Karpas-422 (cell line): ENCODE data around the gene DBH. TPM values are rescaled to one million over a fixed set of nuclear protein-coding genes. Genes with fewer than 3 reads are reported as not detected.

Experiments
- DNase-seq: peaks from one replicate; pipeline ENCODE4 v3.0.0-alpha.2; 2015
- H2AFZ ChIP-seq: fragments of 200-600 bp; sonication (generic); 2 replicates; pipeline ENCODE4 v1.6.1; 2014; ENCODE audit warnings: antibody characterized with exemption, low read length, mixed read lengths
- H3K27ac ChIP-seq: fragments of 200-600 bp; sonication (generic); 2 replicates; pipeline ENCODE4 v1.5.1; 2014; ENCODE audit warnings: mild to moderate bottlenecking, low read length, moderate library complexity
- H3K27me3 ChIP-seq: fragments of 200-600 bp; sonication (generic); 2 replicates; pipeline ENCODE4 v1.6.1; 2014; ENCODE audit warnings: low read length, mixed read lengths
- H3K36me3 ChIP-seq: fragments of 200-600 bp; sonication (generic); 2 replicates; pipeline ENCODE4 v1.6.1; 2014; ENCODE audit warnings: low read length, mixed read lengths; ENCODE audit not compliant: insufficient read depth
- H3K4me1 ChIP-seq: fragments of 200-600 bp; sonication (generic); 2 replicates; pipeline ENCODE4 v1.6.1; 2014; ENCODE audit warnings: mild to moderate bottlenecking, low read length, mixed read lengths
- H3K4me2 ChIP-seq: fragments of 200-600 bp; sonication (generic); 2 replicates; pipeline ENCODE4 v1.6.1; 2014; ENCODE audit warnings: low read length, low read depth, mild to moderate bottlenecking; ENCODE audit not compliant: poor library complexity, severe bottlenecking
- H3K4me3 ChIP-seq: fragments of 200-600 bp; sonication (generic); 2 replicates; pipeline ENCODE4 v1.5.1; 2014; ENCODE audit warnings: mild to moderate bottlenecking, antibody characterized with exemption, low read length, mixed read lengths
- H3K79me2 ChIP-seq: fragments of 200-600 bp; sonication (generic); 2 replicates; pipeline ENCODE4 v1.6.1; 2014; ENCODE audit warnings: mild to moderate bottlenecking, low read length, mixed read lengths
- H3K9ac ChIP-seq: fragments of 200-600 bp; sonication (generic); 2 replicates; pipeline ENCODE4 v1.6.0; 2014; ENCODE audit warnings: low read length
- H3K9me2 ChIP-seq: fragments of 200-600 bp; sonication (generic), shearing (Covaris generic); replicated peaks from 2 replicates; pipeline ENCODE4 v1.6.0; 2014; ENCODE audit warnings: mild to moderate bottlenecking, low read length, moderate library complexity; ENCODE audit not compliant: insufficient read depth
- H3K9me3 ChIP-seq: fragments of 300-700, 200-600 bp; sonication (generic); 2 replicates; pipeline ENCODE4 v1.6.1; 2014; ENCODE audit warnings: low read length, mixed read lengths
- H4K20me1 ChIP-seq: fragments of 200-600 bp; sonication (generic); 2 replicates; pipeline ENCODE4 v1.6.1; 2014; ENCODE audit warnings: mild to moderate bottlenecking, antibody characterized with exemption, low read length, low read depth; ENCODE audit not compliant: insufficient read depth
- total RNA-seq: library from RNA; depleted of rRNA; stranded (reverse); fragments of >200 nt; shearing (Covaris generic); gene quantifications from 2 replicates; pipeline ENCODE4 v1.2.3, GENCODE V29; 2014; ENCODE audit warnings: low replicate concordance

Gene DBH
- total RNA-seq, 1 experiment from 2014 or later = not detected

DNA sequence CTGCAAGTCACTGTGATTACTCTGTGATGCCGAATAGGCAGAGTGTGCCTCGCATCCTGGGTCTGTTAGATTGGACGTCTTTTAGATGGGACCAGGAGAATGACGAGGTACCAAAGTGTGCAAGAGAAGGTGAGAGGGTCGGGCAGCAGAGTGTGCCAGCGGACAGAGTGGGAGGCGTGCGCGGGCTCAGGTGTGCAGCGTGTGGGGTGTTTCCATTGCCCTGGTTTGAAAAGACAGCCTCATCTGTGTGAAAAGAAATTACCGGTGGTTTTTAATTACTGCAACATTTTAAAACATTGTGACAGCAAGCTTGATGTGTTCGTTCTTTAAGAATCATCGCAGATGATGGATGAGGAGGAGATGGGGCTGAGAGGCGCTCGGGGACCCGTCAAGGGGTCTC, 22.7 kb upstream of the DBH start:
- no peaks in the 10 kb centered on the region for H3K9me3 ChIP-seq
- H3K9me2 ChIP-seq = no peaks in the 10 kb centered on the region
- H3K79me2 ChIP-seq = no peaks in the 10 kb centered on the region
- no peaks in the 10 kb centered on the region for H3K4me1 ChIP-seq
- H3K36me3 ChIP-seq = no peaks in the 10 kb centered on the region
- H3K4me3 ChIP-seq = no peak overlapping the region
- no peak for DNase-seq
- no peaks in the 10 kb centered on the region for H4K20me1 ChIP-seq
- no peak overlapping the region for H3K27ac ChIP-seq
- H3K27me3 ChIP-seq = no peaks in the 10 kb centered on the region
- H3K4me2 ChIP-seq = no peak overlapping the region
- H3K9ac ChIP-seq = no peak overlapping the region
- no peak overlapping the region for H2AFZ ChIP-seq

DNA sequence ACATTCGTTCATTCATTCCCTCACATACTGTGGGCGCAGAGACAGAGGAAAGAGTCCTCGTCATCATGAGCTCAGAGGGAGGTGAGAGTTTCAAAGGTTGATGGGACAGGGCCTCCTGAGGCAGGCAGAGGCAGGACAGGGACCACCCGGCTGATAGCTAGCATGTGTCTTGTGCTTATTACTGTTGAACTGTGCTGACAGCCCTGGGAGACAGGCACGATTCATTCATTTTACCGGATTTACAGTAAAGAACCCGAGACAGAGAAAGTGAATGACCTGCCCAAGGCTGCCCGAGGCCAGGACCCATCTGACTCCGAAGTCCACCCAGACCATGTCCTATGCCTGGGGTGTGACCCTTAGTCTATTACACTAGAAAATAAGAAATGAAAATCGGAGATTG, 22.1 kb upstream of the DBH start:
- Histone ChIP-seq H3K4me1 (no peaks in the 10 kb centered on the region), H3K4me3 (no peak overlapping the region), H4K20me1 (no peaks in the 10 kb centered on the region), H2AFZ (no peak overlapping the region), H3K9ac (no peak overlapping the region), H3K27ac (no peak overlapping the region), H3K9me2 (no peaks in the 10 kb centered on the region), H3K36me3 (no peaks in the 10 kb centered on the region), H3K79me2 (no peaks in the 10 kb centered on the region), H3K4me2 (no peak overlapping the region), H3K27me3 (no peaks in the 10 kb centered on the region), H3K9me3 (no peaks in the 10 kb centered on the region)
- no peak for DNase-seq

DNA sequence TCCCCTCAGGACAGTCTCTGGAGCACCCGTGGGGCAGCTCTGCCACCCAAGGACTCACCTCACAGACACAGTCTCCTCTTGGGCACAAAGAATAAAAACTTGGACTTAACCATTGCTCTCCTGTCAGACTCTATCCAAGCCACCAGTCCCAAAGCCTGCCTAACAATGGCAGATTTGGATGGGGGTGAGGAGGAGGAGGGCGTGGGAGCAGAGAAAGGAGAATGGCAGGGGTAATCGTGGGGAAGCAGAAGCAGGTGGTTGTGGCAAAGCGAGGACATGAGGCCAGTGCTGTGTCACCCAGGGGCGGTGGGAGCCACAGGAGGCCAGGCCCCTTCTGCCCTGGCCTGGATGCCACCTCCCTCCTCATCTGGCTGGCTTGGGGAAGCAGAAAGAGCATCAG, 21.5 kb upstream of the DBH start:
- Histone ChIP-seq H3K9me2 (no peaks in the 10 kb centered on the region), H3K9ac (no peak overlapping the region), H3K4me3 (no peak overlapping the region), H3K36me3 (no peaks in the 10 kb centered on the region), H4K20me1 (no peaks in the 10 kb centered on the region), H3K27ac (no peak overlapping the region), H3K4me1 (0 out of 2 replicates have a peak, but pooled peaks cover under 1% of the 10 kb centered on the region), H3K9me3 (no peaks in the 10 kb centered on the region), H2AFZ (no peak overlapping the region), H3K79me2 (no peaks in the 10 kb centered on the region), H3K4me2 (no peak overlapping the region), H3K27me3 (no peaks in the 10 kb centered on the region)
- no peak for DNase-seq

DNA sequence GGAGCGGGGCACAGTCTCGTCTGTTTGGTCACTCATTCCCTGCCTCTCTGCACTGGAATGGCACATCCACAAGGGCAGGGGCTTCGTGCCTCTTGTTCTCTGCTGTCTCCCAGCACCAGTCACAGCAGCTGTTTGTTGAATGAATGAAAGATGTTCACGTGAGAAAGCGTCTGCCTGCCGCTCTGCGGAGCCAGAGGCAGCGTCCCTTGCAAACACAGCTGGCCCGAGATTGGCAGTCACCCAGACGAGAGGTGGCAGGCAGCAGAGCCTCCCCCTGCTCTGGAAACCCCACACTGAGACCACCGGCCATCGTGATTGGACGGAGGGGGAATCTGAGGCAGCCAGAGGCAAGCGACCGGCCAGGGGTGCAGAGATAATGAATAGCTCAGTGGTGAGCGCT, 21.0 kb upstream of the DBH start:
- Histone ChIP-seq H4K20me1 (no peaks in the 10 kb centered on the region), H3K9ac (no peak overlapping the region), H3K79me2 (no peaks in the 10 kb centered on the region), H3K27ac (no peak overlapping the region), H3K4me2 (no peak overlapping the region), H3K36me3 (no peaks in the 10 kb centered on the region), H3K9me3 (no peaks in the 10 kb centered on the region), H2AFZ (no peak overlapping the region), H3K9me2 (no peaks in the 10 kb centered on the region), H3K4me1 (0 out of 2 replicates have a peak, but pooled peaks cover 4% of the 10 kb centered on the region), H3K27me3 (no peaks in the 10 kb centered on the region), H3K4me3 (no peak overlapping the region)
- no peak for DNase-seq

DNA sequence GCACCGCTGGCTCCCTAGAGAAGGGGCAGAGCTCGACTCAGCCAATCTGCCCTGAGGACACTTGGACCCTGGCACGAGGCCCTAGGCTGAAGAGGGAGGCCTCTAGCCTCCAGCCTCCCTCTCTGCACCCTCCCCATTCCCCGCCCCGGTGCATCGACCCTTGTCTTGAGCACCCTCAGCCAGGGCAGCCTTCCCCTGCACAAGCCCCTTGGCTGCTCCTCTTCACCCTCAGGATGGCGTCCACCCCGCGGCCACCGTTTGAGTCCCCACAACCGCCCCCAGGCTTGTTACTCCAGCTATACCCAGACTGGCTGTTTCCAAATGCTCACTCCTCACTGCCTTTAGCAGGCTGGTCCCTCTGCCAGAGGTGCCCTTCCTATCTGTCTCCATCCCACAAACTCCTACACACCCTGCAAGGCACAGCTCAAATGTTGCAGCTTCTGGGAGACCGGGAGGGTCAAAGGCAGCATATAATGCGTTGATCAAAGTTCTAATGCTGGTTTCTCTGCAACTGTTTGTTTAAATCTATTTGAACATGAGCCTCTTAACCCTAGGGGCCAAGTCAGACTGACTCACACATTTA, 20.5 kb upstream of the DBH start:
- Histone ChIP-seq H2AFZ (no peak overlapping the region), H3K9me2 (no peaks in the 10 kb centered on the region), H3K27me3 (no peaks in the 10 kb centered on the region), H3K4me3 (no peak overlapping the region), H4K20me1 (no peaks in the 10 kb centered on the region), H3K79me2 (no peaks in the 10 kb centered on the region), H3K27ac (no peak overlapping the region), H3K36me3 (no peaks in the 10 kb centered on the region), H3K4me1 (0 out of 2 replicates have a peak, but pooled peaks cover 4% of the 10 kb centered on the region), H3K4me2 (no peak overlapping the region), H3K9me3 (no peaks in the 10 kb centered on the region), H3K9ac (no peak overlapping the region)
- DNase-seq = no peak

DNA sequence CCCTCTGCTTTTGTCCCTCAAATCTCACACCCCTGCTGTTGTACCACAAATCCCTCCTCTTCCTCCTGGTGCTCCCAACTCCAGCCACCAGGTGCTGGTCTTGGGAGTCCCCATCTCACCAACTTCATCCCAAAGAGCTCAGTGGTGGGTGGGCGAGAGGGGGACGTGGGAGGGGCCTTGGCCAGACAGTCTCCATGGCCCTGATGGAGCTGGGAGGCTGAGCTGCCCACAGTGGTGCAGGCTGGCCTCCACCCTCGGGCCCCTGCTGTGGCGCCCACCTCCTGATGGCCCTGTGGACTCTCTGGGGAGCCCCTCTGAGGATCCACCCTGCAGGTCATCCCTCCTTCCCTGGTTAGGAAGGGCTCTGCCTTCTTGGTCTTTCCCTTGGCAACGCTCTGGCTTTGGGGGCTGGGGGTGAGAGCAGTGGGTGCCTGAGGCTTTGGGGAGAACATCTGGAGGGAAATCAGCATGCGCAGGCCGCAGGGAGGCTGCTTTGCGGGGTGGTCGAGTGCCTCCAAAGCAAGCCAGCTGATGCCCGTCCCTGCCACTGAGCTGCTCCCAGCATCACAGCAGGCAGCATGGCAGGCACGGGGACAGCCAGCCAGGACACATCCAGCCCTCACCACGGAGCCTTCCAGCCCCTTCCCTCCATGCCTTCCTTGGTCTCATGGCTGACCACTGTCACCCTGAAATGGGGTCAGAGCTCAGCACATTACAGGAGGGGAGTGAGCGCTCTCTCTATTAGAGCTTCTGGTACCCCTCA, 19.3 kb upstream of the DBH start:
- Histone ChIP-seq H3K36me3 (no peaks in the 10 kb centered on the region), H3K9ac (no peak overlapping the region), H4K20me1 (no peaks in the 10 kb centered on the region), H3K27me3 (no peaks in the 10 kb centered on the region), H3K4me3 (no peak overlapping the region), H3K27ac (no peak overlapping the region), H3K9me2 (no peaks in the 10 kb centered on the region), H3K9me3 (no peaks in the 10 kb centered on the region), H3K4me2 (no peak overlapping the region), H2AFZ (no peak overlapping the region), H3K79me2 (no peaks in the 10 kb centered on the region), H3K4me1 (0 out of 2 replicates have a peak, but pooled peaks cover 4% of the 10 kb centered on the region)
- no peak for DNase-seq

DNA sequence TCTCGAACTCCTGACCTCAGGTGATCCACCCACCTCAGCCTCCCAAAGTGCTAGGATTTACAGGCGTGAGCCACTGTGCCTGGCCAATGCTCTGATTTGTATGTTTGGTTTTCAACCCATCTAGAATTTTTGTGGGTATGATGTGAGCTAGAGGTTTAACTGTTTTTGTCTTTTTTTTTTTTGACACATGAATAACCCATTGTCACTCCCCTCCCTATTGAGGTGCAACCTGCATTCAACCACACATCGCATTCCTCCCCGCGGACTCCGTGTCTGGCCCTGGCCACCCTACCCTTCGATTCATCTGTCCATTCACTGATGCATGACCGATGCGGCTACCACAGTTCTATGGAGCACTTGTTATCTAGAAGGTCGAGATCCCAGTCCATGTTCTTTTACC, 17.4 kb upstream of the DBH start:
- H3K79me2 ChIP-seq = no peaks in the 10 kb centered on the region
- H3K9me3 ChIP-seq = no peaks in the 10 kb centered on the region
- no peak overlapping the region for H3K27ac ChIP-seq
- no peaks in the 10 kb centered on the region for H3K9me2 ChIP-seq
- no peaks in the 10 kb centered on the region for H3K36me3 ChIP-seq
- no peak overlapping the region for H3K4me2 ChIP-seq
- no peak overlapping the region for H3K9ac ChIP-seq
- H3K4me3 ChIP-seq = no peak overlapping the region
- no peaks in the 10 kb centered on the region for H4K20me1 ChIP-seq
- no peaks in the 10 kb centered on the region for H3K27me3 ChIP-seq
- H2AFZ ChIP-seq = no peak overlapping the region
- no peak for DNase-seq
- H3K4me1 ChIP-seq = 0 out of 2 replicates have a peak, but pooled peaks cover 4% of the 10 kb centered on the region

DNA sequence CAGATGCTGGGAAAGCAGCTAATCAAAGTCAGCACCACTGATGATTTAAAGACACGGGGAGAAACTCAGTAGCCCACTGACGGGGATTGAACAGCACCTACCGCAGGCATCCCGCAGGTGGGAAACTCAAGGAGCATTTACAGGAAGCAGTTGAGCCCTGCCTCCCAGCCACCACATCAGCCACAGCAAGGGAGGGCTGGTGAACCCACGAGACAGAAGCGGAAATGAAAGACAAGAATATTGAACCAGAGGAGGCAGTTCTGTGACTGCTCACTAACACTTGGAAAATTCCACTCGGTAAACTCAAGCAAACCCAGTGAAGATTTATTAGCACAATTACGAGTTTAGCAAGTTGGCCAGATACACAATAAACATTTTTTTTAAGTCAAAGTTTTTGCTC, 16.4 kb upstream of the DBH start:
- Histone ChIP-seq H3K9ac (no peak overlapping the region), H4K20me1 (no peaks in the 10 kb centered on the region), H3K27ac (no peak overlapping the region), H2AFZ (no peak overlapping the region), H3K36me3 (no peaks in the 10 kb centered on the region), H3K4me1 (0 out of 2 replicates have a peak, but pooled peaks cover 4% of the 10 kb centered on the region), H3K27me3 (no peaks in the 10 kb centered on the region), H3K4me3 (no peak overlapping the region), H3K9me3 (no peaks in the 10 kb centered on the region), H3K4me2 (no peak overlapping the region), H3K9me2 (no peaks in the 10 kb centered on the region), H3K79me2 (no peaks in the 10 kb centered on the region)
- DNase-seq = peak; percentile 62
